WI38 (cell line): ENCODE measurements around the gene FAM168A.

ENCODE experiments used
- H3K4me3 ChIP-seq: 2 replicates; pipeline ENCODE4 v1.5.1; 2011; ENCODE audit warnings: low read depth, mild to moderate bottlenecking, control low read depth, low read length
- CTCF ChIP-seq: IDR thresholded peaks from 2 replicates; pipeline ENCODE4 v1.5.1; 2012; ENCODE audit warnings: low read depth, mild to moderate bottlenecking, control low read depth, low read length

FAM168A gene

GRCh38 chr11:73389134-73389525, 208.8 kb downstream of the FAM168A start:
- no peak for TF ChIP-seq CTCF
- no peak overlapping the region for H3K4me3 ChIP-seq

GRCh38 chr11:73388265-73389133, 209.4 kb downstream of the FAM168A start:
- H3K4me3 ChIP-seq, result no peak overlapping the region
- no peak for TF ChIP-seq CTCF

GRCh38 chr11:73387594-73388264, 210.2 kb downstream of the FAM168A start:
- TF ChIP-seq CTCF, result no peak
- no peak overlapping the region for H3K4me3 ChIP-seq

GRCh38 chr11:73386546-73386945, 211.4 kb downstream of the FAM168A start:
- no peak for TF ChIP-seq CTCF
- H3K4me3 ChIP-seq, result no peak overlapping the region

GRCh38 chr11:73386016-73386415, 211.9 kb downstream of the FAM168A start:
- no peak overlapping the region for H3K4me3 ChIP-seq

GRCh38 chr11:73384872-73385689, 212.8 kb downstream of the FAM168A start:
- H3K4me3 ChIP-seq, result no peak overlapping the region
- no peak for TF ChIP-seq CTCF

More at GRCh38 chr11:73386016-73386415, 211.9 kb downstream of the FAM168A start:
- TF ChIP-seq CTCF, result no peak
